Measurements from ENCODE around the gene UBE2K.
"Not testable (repeated sequence)": the region's sequence is repeated elsewhere in the genome, so short reads cannot be mapped to it uniquely, and the experiment has no call there.

Gene UBE2K

GRCh38 chr4:39697740-39698423 lies at the start of gene UBE2K:
TSS of gene UBE2K (plus strand) at chr4:39698136. CDS start at chr4:39698328, 192 bp downstream.
- peak; percentile 67 to 72 for DNase-seq (ENCODE audit: low read depth in 2 of 2)

- DNase-seq (ENCODE audit: low read depth in 2 of 2), result no peak
Measured at GRCh38 chr4:39648213-39648612, 49.7 kb upstream of the UBE2K start.

- no peak for DNase-seq (ENCODE audit: low read depth in 2 of 2)
Measured at GRCh38 chr4:39648827-39649558, 48.9 kb upstream of the UBE2K start.

DNA sequence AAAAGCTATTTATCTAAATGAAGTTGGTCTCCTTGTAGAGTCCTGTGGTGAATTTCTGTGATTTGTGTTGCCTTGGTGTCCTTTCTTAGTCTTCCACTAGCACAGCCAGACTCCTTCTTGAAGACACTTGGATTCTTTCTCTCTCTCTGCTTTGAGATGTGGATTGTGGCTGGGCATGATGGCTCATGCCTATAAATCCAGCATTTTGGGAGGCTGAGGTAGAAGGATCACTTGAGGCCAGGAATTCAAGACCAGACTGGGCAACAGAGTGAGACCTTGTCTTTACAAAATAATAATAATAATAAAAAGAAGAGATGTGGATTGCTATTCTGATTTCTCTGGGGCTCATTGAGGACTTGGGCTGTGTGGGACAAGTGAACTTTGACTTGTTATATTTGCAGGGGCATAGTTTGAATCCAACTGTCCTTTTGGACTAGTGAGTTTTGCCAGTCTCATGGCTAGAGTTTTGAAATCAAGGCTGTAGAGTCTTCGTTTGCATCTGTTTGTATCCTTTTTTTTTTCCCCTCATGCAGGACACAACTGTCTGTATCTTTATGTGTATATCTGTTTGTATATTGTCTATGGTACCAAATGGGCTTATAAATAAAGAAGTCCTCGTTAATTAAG lies 48.2 kb upstream of the UBE2K start:
- DNase-seq (ENCODE audit: low read depth in 2 of 2), result no peak

DNA sequence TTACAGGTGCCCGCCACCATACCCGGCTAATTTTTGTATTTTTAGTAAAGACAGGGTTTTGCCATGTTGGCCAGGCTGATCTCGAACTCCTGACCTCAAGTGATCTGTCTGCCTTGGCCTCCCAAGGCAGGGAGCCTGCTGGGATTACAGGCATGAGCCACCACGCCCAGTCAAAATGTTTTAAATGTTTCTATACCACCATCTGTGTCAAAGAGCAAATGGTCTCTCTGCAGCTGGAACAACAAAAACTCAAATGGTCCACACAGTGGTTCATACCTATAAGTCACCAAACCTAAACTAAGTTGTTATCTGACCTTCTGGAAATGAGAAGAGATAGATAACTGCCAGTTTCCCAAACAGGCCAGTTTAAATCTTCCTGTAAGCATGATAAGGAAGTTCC lies 46.4 kb upstream of the UBE2K start:
- not testable (repeated sequence) for DNase-seq (ENCODE audit: low read depth in 2 of 2)

- no peak for DNase-seq (ENCODE audit: low read depth in 2 of 2)
Measured at GRCh38 chr4:39655211-39655610, 42.7 kb upstream of the UBE2K start.

- DNase-seq (ENCODE audit: low read depth in 2 of 2), result no peak
Measured at GRCh38 chr4:39655876-39656275, 42.1 kb upstream of the UBE2K start.

DNA sequence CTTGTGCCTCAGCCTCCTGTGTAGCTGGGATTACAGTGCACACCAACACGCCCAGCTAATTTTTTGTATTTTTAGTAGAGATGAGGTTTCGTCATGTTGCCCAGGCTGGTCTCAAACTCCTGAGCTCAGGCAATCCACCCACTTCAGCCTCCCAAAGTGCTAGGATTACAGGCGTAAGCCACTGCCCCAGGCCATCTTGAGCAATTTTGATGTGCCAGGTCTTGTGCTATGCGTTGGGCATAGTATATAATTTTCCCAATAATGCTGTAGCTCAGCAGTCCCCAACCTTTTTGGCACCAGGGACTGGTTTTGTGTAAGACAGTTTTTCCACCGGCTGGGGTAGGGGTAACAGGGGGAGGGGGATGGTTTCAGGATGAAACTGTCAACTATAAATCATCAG lies 41.3 kb upstream of the UBE2K start:
- DNase-seq (ENCODE audit: low read depth in 2 of 2), result not testable (repeated sequence)

DNA sequence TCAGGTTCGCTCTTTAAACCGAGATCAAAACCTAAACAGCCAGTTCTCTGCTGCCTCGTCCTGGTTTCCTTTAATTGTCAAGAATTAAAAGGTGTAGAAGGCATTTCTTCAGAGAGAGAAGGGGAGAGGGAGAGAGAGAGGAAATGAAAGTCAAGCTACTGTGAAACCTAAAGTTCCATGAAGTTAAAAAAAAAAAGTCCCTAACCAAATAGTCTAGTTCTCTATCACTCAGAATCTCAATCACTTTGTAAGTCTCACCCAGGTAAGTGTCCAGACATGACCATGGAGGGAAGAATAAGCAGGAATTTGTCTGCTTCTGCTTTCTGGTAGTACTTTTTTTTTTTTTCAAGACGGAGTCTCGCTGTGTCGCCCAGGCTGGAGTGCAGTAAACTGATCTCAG lies 40.5 kb upstream of the UBE2K start:
- DNase-seq (ENCODE audit: low read depth in 2 of 2), result no peak

DNA sequence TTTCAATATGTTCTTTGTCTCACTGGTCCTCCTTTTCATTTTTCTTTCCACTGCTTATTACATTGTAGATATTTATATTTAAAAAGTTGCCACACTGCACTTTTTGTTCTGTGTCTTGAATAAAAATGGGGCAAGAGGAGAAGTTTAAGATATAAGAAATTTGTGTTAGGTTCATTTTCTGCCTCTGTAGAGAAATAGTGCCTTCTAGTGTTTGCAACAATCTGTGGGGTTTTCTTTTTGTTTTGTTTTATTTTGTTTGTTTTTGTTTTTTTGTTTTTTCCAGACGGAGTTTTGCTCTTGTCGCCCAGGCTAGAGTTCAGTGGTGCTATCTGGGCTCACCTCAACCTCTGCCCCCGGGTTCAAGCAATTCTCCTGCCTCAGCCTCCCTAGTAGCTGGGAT lies 39.2 kb upstream of the UBE2K start:
- DNase-seq (ENCODE audit: low read depth in 2 of 2), result no peak

- no peak for DNase-seq (ENCODE audit: low read depth in 2 of 2)
Measured at GRCh38 chr4:39660045-39660444, 37.9 kb upstream of the UBE2K start.

- DNase-seq (ENCODE audit: low read depth in 2 of 2), result no peak
Measured at GRCh38 chr4:39660757-39661156, 37.2 kb upstream of the UBE2K start.

- no peak for DNase-seq (ENCODE audit: low read depth in 2 of 2)
Measured at GRCh38 chr4:39662683-39663082, 35.3 kb upstream of the UBE2K start.

GRCh38 chr4:39664828-39665731 lies 32.9 kb upstream of the UBE2K start:
- no peak for DNase-seq (ENCODE audit: low read depth in 2 of 2)

GRCh38 chr4:39667706-39668105 lies 30.2 kb upstream of the UBE2K start:
- DNase-seq (ENCODE audit: low read depth in 2 of 2), result no peak

DNA sequence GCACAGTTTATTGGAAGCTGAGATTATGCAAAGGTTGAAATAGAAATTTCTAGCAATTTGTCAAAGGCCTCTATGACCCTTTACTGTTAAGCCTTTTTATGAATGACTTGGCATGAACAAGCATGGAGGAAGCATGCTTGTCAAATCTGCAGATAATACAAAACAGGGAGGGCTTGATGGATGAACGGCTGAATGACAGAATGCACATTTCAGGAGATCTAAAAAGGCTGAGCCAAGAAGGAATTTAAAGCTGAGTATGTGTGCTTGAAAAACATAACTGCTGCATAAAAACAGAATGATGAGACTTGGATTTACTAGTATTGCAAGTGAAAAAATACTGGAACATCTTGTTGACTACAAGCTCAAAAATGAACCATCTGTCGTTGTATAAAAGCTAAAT lies 29.0 kb upstream of the UBE2K start:
- no peak for DNase-seq (ENCODE audit: low read depth in 2 of 2)

DNA sequence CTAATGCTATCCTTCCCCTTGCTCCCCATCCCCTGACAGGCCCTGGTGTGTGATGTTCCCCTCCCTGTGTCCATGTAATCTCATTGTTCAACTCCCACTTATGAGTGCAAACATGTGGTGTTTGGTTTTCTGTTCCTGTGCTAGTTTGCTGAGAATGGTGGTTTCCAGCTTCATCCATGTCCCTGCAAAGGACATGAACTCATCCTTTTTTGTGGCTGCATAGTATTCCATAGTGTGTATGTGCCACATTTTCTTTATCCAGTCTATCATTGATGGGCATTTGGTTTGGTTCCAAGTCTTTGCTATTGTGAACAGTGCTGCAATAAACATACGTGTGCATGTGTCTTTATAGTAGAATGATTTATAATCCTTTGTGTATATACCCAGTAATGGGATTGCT lies 27.6 kb upstream of the UBE2K start:
- not testable (repeated sequence) for DNase-seq (ENCODE audit: low read depth in 2 of 2)

DNA sequence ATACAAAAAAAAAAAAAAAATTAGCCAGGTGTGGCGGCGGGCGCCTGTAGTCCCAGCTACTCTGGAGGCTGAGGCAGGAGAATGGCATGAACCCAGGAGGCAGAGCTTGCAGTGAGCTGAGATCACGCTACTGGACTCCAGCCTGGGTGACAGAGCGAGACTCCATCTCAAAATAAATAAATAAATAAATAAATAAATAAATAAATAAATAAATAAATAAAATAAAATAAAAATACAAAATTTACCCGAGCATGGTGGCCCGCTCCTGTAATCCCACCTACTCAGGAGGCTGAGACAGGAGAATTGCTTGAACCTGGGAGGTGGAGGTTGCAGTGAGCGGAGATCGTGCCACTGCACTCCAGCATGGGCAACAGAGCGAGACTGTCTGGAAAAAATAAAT lies 22.3 kb upstream of the UBE2K start:
- not testable (repeated sequence) for DNase-seq (ENCODE audit: low read depth in 2 of 2)

DNA sequence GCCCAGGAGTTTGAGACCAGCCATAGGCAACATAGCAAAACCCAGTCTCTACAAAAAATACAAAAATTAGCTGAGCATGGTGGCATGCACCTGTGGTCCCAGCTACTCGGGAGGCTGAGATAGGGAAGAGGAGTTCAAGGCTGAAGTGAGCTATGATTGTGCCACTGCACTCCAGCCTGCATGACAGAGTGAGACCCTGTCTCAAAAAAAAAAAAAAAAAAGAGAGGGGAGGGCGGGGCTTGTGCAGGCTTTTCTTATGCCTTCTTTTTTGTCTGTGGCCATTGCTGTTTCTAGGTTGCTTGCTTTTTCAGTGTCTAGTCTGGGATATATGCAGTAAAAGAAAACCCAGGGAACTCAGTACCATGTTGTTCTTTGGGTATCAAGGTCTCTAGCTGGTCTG lies 16.9 kb upstream of the UBE2K start:
- DNase-seq (ENCODE audit: low read depth in 2 of 2), result not testable (repeated sequence)

DNA sequence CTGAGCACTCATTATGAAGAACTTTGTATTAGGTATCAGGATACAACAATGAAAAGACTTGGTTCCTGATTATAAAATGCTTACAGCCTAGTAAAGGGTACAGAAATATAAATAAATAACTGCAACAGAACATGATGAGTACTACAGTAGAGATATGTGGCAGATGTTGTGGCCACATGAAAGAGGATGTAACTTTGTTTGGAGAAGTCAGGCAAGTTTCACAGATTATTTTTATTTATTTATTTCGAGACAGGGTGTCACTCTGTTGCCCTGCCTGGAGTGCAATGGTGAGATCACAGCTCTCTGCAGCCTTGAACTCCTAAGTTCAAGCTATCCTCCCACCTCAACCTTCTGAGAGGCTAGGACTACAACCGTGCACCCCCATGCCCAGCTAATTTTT lies 15.8 kb upstream of the UBE2K start:
- DNase-seq (ENCODE audit: low read depth in 2 of 2), result no peak

GRCh38 chr4:39685990-39686389 lies 11.9 kb upstream of the UBE2K start:
- no peak for DNase-seq (ENCODE audit: low read depth in 2 of 2)

DNA sequence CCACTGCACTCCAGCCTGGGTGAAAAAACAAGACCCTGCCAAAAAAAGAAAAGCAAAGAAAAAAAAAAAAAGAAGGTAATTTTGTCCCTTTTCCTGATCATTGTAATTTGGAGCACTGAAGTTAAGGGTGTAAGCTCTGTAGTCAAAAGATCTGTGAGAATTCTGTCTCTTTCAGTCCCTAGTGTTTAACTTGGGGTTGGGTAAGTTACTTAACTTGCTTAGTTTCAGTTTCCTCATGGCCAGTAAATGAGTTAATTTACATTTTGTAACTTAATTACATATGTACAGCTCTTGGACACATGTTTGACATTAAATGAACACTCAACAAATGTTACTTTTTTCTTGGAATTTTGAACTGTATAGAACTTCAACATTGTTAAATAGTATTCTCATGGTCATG lies 10.9 kb upstream of the UBE2K start:
- no peak for DNase-seq (ENCODE audit: low read depth in 2 of 2)

Measured in fibroblast of skin of left biceps (primary cell).